NCI-H82 treated with DMSO at 0.1 percent for 48 hours (cell line): ENCODE measurements around the gene CALHM4.
A peak's percentile ranks its signal among the peaks of the same experiment; 100 is the strongest.
"Not testable (repeated sequence)": the region's sequence is repeated elsewhere in the genome, so short reads cannot be mapped to it uniquely, and the experiment has no call there.

Experiments used
- DNase-seq: peaks from one replicate; lab custom pipeline; 2025; ENCODE audit not compliant: unreplicated experiment; lab: John Stamatoyannopoulos, UW

The CALHM4 gene

GRCh38 chr6:116572162-116572561, 18.6 kb downstream of the CALHM4 start:
- no peak for DNase-seq

GRCh38 chr6:116575227-116575626, 21.7 kb downstream of the CALHM4 start:
- peak; percentile 81 for DNase-seq

GRCh38 chr6:116577486-116577885, 23.9 kb downstream of the CALHM4 start:
- DNase-seq: no peak

GRCh38 chr6:116578335-116578734, 24.8 kb downstream of the CALHM4 start:
- DNase-seq: no peak

GRCh38 chr6:116579143-116579542, 25.6 kb downstream of the CALHM4 start:
- no peak for DNase-seq

- DNase-seq: no peak
These were observed 26.6 kb downstream of the CALHM4 start for GRCh38 chr6:116580198-116580597.

GRCh38 chr6:116586276-116586675, 32.7 kb downstream of the CALHM4 start:
- no peak for DNase-seq

GRCh38 chr6:116586738-116587137, 33.2 kb downstream of the CALHM4 start:
- no peak for DNase-seq

GRCh38 chr6:116595247-116595646, 41.7 kb downstream of the CALHM4 start:
- DNase-seq: no peak

GRCh38 chr6:116596815-116597214, 43.3 kb downstream of the CALHM4 start:
- DNase-seq: no peak

GRCh38 chr6:116603916-116604315, 50.4 kb downstream of the CALHM4 start:
- not testable (repeated sequence) for DNase-seq

GRCh38 chr6:116604868-116605267, 51.3 kb downstream of the CALHM4 start:
- not testable (repeated sequence) for DNase-seq

- DNase-seq: no peak
These were observed 52.4 kb downstream of the CALHM4 start for GRCh38 chr6:116605935-116606334.
